Colon (tissue), 2 donors: Measurements from ENCODE around the gene KCNJ14.
"Not testable (repeated sequence)": the region's sequence is repeated elsewhere in the genome, so short reads cannot be mapped to it uniquely, and the experiment has no call there.

Source experiments
- FAIRE-seq: peaks from 2 replicates; lab custom pipeline; 2012; peaks lifted over from hg19 to GRCh38; lab: Jason Lieb, UNC
- donor health status: control.
- donor health status: control.

The KCNJ14 gene

GRCh38 chr19:48471836-48472235, 16.5 kb downstream of the KCNJ14 start:
- FAIRE-seq: no peak

GRCh38 chr19:48473161-48473966, 18.0 kb downstream of the KCNJ14 start:
- no peak for FAIRE-seq

- FAIRE-seq: no peak
Measured at GRCh38 chr19:48474084-48474592, 18.8 kb downstream of the KCNJ14 start.

GRCh38 chr19:48475369-48476068, 20.1 kb downstream of the KCNJ14 start:
- FAIRE-seq: no peak

- no peak for FAIRE-seq
Measured at GRCh38 chr19:48476176-48476575, 20.8 kb downstream of the KCNJ14 start.

- FAIRE-seq: no peak
Measured at GRCh38 chr19:48477067-48477685, 21.8 kb downstream of the KCNJ14 start.

- FAIRE-seq: no peak
Measured at GRCh38 chr19:48477698-48478338, 22.4 kb downstream of the KCNJ14 start.

- FAIRE-seq: no peak
Measured at GRCh38 chr19:48478339-48479256, 23.2 kb downstream of the KCNJ14 start.

GRCh38 chr19:48479686-48480085, 24.3 kb downstream of the KCNJ14 start:
- FAIRE-seq: no peak

- no peak for FAIRE-seq
Measured at GRCh38 chr19:48480183-48480557, 24.8 kb downstream of the KCNJ14 start.

- FAIRE-seq: no peak
Measured at GRCh38 chr19:48480558-48481500, 25.5 kb downstream of the KCNJ14 start.

- FAIRE-seq: no peak
Measured at GRCh38 chr19:48481846-48482639, 26.7 kb downstream of the KCNJ14 start.

- FAIRE-seq: no peak
Measured at GRCh38 chr19:48483301-48483700, 27.9 kb downstream of the KCNJ14 start.

- FAIRE-seq: no peak
Measured at GRCh38 chr19:48484247-48484893, 29.0 kb downstream of the KCNJ14 start.

- FAIRE-seq: no peak
Measured at GRCh38 chr19:48484931-48485612, 29.7 kb downstream of the KCNJ14 start.

- not testable (repeated sequence) for FAIRE-seq
Measured at GRCh38 chr19:48486706-48487105, 31.3 kb downstream of the KCNJ14 start.

GRCh38 chr19:48487544-48487943, 32.2 kb downstream of the KCNJ14 start:
- no peak for FAIRE-seq

- FAIRE-seq: no peak
Measured at GRCh38 chr19:48487948-48488347, 32.6 kb downstream of the KCNJ14 start.
